ENCODE data around the gene AUTS2. TPM values are rescaled to one million over a fixed set of nuclear protein-coding genes. Genes with fewer than 3 reads are reported as not detected.
"Not testable (repeated sequence)": the region's sequence is repeated elsewhere in the genome, so short reads cannot be mapped to it uniquely, and the experiment has no call there.

The AUTS2 gene
- polyA plus RNA-seq, 5 donors, result 85.0 to 114 (median 97.6) TPM

GRCh38 chr7:70594170-70594569 is 995.9 kb downstream of the AUTS2 start:
- DNase-seq, result no peak

- not testable (repeated sequence) for DNase-seq
These were observed 996.6 kb downstream of the AUTS2 start for GRCh38 chr7:70594885-70595284.

- no peak for DNase-seq
These were observed 997.1 kb downstream of the AUTS2 start for GRCh38 chr7:70595370-70595754.

- DNase-seq, result no peak
These were observed 997.7 kb downstream of the AUTS2 start for GRCh38 chr7:70595755-70596597.

- no peak for DNase-seq
These were observed 998.3 kb downstream of the AUTS2 start for GRCh38 chr7:70596598-70596913.

GRCh38 chr7:70597066-70597465 is 998.8 kb downstream of the AUTS2 start:
- no peak for DNase-seq

- DNase-seq, result no peak
These were observed 1000.7 kb downstream of the AUTS2 start for GRCh38 chr7:70598976-70599375.

- no peak for DNase-seq
These were observed 1001.3 kb downstream of the AUTS2 start for GRCh38 chr7:70599446-70600190.

- DNase-seq, result no peak
These were observed 1002.7 kb downstream of the AUTS2 start for GRCh38 chr7:70600993-70601392.

GRCh38 chr7:70602117-70602516 is 1003.8 kb downstream of the AUTS2 start:
- no peak for DNase-seq

- no peak for DNase-seq
These were observed 1009.0 kb downstream of the AUTS2 start for GRCh38 chr7:70607281-70607680.

GRCh38 chr7:70607759-70608158 is 1009.5 kb downstream of the AUTS2 start:
- DNase-seq, result no peak

GRCh38 chr7:70608229-70608628 is 1010.0 kb downstream of the AUTS2 start:
- no peak for DNase-seq

GRCh38 chr7:70612811-70613210 is 1014.5 kb downstream of the AUTS2 start:
- DNase-seq, result no peak

GRCh38 chr7:70614237-70615045 is 1016.2 kb downstream of the AUTS2 start:
- DNase-seq, result no peak

- no peak for DNase-seq
These were observed 1016.9 kb downstream of the AUTS2 start for GRCh38 chr7:70615066-70615606.

- DNase-seq, result no peak
These were observed 1017.9 kb downstream of the AUTS2 start for GRCh38 chr7:70616211-70616610.

GRCh38 chr7:70616821-70617220 is 1018.5 kb downstream of the AUTS2 start:
- DNase-seq, result no peak

- no peak for DNase-seq
These were observed 1019.8 kb downstream of the AUTS2 start for GRCh38 chr7:70618020-70618551.

- no peak for DNase-seq
These were observed 1020.9 kb downstream of the AUTS2 start for GRCh38 chr7:70619130-70619529.

GRCh38 chr7:70619659-70620058 is 1021.4 kb downstream of the AUTS2 start:
- DNase-seq, result no peak
